Cerebellar nuclear complex (tissue), 1 donor: ENCODE measurements around the gene MRPS23.

Experiments used
- DNase-seq, 2 experiments: peaks; one replicate each; lab custom pipeline; 2025; lab: John Stamatoyannopoulos, UW

MRPS23 gene

GRCh38 chr17:57838453-57838852 lies 11.4 kb downstream of the MRPS23 start:
- DNase-seq, result no peak

DNA sequence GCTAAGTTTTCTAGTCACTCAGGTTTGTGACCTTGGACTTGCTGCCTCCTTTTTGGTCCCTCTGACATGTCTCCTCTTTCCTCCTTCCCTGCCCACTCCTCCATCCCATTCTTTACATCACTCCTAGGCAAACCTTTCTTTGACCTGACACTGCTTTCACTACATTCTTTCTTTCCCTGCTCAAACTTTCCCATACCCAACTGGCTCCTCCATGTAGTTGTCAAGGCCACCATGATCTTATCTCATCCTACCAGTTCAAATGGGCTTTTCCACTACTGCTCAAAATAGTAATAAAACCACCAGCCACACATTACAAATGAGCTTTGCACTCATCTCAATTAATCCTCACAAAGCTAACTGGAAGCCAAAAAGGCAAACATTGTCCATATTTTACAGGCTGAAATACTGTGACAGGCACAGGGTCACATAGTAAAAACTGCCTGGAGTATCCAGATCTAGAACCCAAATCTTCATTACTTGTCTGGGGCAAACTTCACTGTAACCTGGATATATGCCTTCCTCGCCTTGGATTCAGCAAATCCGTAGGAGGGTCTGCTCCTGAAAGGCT lies 14.4 kb downstream of the MRPS23 start:
- DNase-seq, result no peak

DNA sequence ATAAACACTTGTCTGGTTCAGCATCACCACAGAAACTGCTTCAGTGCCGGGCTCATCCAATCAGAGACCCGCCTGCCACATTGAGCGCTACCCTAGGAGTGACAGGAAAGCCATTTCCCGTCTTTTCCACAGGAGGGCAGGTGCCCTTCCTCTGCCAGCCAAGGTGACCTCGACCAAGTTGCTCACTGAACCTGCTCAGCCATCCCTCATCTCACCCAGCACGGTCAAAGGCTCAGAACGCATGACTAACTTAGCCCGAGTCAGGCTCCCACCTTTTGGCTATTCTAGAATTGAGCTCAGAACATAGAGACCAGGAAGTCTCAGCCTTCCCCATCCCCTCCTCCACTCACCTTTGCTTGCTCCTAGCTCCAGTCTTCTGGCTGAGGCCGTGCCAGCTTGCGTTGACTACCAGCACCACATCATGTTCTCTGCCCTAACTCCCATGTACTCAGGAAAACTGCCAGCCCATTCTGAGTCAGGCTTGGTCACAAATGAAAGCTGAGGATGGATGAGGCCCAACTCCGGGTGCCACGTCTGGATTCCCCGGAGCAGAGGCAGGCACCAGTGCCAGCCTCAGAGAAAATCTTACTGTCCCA lies 15.6 kb downstream of the MRPS23 start:
- DNase-seq, result no peak

DNA sequence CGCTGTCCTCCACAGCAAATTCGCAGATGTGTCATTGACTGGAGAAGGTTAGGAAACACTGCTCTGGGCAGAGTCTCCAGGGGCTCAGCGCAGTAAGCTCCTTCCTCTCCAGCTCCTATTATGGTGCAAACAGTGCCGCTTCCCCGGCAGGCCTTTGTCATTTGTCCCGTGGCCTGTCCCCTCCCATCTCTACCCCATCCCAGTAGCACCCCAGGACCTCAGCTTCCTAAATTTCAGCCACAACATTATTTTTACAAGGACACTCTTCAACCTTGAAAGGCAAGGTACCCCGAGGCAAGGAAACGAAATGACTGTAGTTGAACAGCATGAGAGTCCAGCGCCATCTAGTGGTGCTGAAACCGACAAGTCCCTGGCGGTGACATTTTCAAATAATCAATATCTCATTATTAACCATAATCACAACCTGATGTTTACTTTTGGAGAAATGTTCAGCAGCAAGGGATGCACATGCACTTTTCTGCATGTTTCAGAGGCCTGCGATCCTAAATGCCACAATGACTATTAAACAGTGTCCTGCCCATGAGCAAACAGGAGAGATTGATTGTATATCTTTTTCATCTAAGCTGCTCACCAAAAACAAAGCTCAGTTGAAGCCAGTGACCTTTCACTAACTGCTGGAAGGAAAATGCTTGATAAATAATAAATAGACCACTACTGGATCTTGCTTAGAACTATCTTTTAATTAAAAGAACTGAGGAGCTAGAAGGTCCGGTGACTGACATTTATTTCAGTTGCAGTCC lies 16.5 kb downstream of the MRPS23 start:
- peak in 1 of 2 experiments; percentile 28 for DNase-seq

GRCh38 chr17:57832314-57833178 lies 17.3 kb downstream of the MRPS23 start:
- DNase-seq, result no peak

- DNase-seq, result no peak
Measured at GRCh38 chr17:57830880-57831279, 19.0 kb downstream of the MRPS23 start.

DNA sequence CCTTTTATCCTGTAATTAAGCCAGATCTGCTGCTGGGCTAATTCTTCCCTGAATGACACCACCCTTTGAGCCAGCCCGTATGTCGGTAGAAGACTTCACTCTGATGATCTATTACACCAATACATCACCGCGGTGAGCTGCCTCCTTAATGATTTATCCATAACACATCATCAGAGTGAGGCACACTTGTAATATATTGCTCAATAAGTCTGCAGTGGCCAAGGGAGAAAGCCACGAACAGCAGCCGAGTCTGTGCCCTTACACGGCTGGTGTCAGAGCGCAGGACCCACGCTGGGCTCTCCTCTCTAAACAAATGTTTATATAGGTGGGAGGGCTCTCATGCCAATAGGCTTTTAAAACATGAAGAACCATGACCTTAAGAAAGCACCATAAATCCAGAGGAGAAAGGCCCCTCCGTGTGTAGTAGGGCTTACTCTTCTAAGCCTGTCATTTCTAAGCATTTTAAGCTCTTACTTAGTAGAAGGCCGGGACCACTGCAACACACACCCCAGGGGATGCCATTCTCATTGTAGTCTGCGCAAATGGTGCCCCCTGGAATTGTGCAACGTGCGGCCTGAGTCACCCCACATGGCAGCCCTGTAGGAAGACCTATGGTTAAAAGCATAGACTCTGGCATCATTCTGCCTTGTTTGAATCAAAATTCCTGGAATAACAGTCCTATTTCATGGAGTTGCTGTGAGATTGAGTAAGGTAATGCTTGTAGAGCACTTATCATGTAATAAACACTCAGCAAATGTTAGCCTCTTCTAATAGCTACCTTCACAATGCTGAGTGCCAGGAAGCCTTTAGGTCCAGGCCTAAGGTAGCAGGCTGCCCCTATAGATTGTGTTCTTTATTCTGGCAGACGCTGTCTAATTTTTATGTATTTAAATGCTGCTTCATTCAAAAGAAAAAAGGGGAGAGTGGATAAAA lies 26.1 kb downstream of the MRPS23 start:
- DNase-seq, result no peak

- no peak for DNase-seq
Measured at GRCh38 chr17:57819867-57820266, 30.0 kb downstream of the MRPS23 start.

- DNase-seq, result no peak
Measured at GRCh38 chr17:57819285-57819684, 30.6 kb downstream of the MRPS23 start.

GRCh38 chr17:57818066-57818465 lies 31.8 kb downstream of the MRPS23 start:
- DNase-seq, result no peak

DNA sequence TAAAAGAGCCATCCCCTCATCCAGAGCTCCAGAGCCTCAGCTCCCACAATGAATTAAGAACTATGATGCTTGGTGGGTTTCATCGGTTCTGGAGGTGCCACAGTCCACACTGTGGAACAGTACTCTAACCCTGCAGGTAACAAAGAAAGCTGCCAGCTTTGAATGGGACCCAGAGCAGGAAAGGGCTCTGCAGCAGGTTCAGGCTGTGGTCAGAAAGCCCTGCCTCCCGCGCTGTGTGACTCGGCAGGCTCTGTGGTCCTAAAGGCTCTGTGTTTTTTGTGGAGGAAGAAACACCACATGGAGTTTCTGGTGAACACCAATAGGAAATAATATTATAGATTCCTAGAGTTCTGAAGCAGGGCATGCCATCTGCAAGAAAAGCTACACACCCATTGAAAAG lies 32.5 kb downstream of the MRPS23 start:
- no peak for DNase-seq

- DNase-seq, result no peak
Measured at GRCh38 chr17:57814421-57814820, 35.4 kb downstream of the MRPS23 start.

- DNase-seq, result no peak
Measured at GRCh38 chr17:57811638-57812280, 38.1 kb downstream of the MRPS23 start.

DNA sequence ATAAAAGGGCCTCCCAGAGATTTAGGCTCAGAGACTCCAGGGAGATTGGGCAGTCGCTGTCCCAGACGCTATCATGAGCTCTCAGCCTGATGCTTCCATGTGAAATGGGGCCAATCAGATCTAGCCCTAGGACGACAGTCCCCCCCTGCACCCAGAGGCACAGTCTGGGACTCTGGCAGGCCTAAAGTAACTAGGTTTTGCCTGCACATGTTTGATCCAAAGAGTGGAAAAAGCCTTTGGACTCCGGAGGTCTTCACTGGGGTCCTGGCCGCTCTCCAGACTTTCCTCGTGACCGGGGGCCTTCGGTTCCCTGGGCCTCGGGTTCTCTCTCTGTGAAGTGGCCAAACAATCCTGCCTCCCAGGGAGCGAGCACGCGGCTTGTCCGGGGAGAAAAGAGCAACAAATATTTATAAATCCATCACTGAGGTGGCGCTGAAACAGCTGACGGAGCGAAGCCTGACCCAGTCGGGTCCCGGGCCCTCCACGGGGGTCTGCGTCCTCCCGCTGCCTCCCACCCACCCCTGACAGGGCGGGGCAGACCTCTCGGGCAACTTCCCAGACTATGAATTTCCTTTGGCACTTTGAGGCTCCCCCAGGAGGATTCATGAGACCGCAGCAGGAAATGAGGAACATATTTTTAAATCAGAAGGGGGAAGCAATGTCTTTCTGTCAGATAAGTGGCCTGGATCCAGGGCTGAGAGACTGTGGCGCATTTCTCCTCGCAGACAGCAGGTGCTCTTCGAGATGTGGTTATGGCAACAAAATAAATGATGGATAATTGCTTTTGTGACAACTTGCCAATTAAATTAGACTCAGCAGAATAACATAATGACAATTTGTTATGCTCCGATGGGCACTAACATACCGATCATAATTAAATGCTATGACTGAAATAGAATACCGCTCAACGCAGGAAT lies 38.9 kb downstream of the MRPS23 start:
- DNase-seq, result peak in 1 of 2 experiments; percentile 16

DNA sequence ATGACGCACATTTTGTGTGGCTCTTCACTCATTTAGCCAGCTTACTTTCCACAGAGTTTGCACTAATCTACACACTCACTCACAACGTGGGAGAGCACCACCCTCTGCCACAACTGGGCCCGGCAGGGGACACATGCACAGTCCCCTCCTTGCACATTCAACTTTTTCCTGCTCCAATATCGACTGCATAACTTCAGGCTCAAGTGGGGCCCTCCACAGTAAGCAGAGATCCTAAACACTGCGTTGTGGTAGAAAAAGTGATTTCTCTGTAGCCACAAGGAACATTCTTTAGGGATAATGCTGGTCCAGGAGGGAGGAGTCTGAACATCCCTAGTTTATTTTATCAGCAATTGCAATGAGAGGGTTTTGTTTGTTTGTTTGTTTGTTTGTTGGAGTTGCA lies 40.0 kb downstream of the MRPS23 start:
- no peak for DNase-seq

GRCh38 chr17:57808882-57809281 lies 41.0 kb downstream of the MRPS23 start:
- DNase-seq, result no peak

DNA sequence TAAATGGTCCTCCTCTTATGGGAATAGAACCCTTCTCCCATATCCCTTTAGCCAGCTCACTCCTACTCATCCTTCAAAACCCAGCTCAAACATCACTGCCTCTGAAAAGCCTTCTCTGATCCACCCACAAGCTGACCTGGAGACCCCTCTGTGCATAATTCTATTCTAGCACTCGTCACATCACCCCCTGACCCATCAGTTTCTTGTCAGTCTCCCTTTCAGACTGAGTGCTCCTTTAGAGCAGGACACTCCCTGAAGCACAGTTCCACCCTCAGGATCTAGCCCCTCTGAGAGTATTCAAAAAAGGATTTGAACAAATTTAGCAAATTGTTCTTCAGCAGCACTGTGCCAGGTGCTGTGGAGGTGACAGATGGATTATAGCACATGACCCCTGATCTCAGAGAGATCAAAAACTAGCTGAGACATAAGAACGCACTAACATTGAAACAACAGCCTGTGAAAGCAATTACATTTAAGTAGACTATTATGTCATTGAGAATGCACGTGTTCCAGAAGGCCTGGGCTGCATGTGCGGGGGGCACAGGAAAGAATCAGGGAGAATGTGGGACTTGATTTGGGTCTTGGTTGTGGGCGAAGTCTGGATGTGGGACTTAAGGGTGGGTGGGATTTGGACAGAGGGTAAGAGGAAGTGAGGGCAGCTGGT lies 43.5 kb downstream of the MRPS23 start:
- no peak for DNase-seq

GRCh38 chr17:57803021-57803420 lies 46.8 kb downstream of the MRPS23 start:
- no peak for DNase-seq

DNA sequence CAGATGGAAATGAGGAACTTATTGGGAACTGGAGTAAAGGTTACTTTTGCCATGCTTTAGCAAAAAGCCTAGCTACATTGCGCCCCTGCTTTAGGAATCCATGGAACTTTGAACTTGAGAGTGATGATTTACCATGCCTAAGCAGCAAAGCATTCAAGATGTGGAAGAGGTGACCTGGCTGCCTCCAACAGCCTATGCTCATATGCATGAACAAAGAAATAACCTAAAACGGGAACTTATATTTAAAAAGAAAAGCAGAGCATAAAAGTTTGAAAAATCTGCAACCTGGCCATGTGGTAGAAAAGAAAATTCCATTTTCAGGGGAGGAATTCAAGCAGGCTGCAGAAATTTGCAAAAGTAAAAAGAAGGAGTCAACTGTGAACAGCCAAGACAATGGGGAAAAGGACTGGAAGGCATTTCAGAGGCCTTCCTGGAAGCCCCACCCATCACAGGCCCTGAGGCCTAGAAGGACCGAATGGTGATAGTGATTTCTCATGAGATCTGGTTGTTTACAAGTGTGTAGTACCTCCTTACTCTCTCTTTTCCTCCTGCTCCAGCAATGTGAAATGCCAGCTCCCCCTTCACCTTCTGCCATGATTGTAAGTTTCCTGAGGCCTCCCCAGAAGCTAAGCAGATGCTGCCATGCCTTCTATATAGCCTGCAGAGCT lies 48.7 kb downstream of the MRPS23 start:
- no peak for DNase-seq
